H9 (cell line): ENCODE results near the gene NRXN3. TPM values are rescaled to one million over a fixed set of nuclear protein-coding genes. Genes with fewer than 3 reads are reported as not detected.

ENCODE experiments used
- DNase-seq: peaks from one replicate; pipeline ENCODE4 v3.0.0-alpha.2; 2017
- H2AFZ ChIP-seq: one replicate; pipeline ENCODE4 v1.6.1; 2013; ENCODE audit warnings: mild to moderate bottlenecking, low read length, control low read depth, moderate library complexity
- H2AK5ac ChIP-seq: 2 replicates; pipeline ENCODE4 v1.6.1; 2013; ENCODE audit warnings: low read length, control low read depth, mixed read lengths; ENCODE audit not compliant: insufficient read length
- H2BK120ac ChIP-seq: one replicate; pipeline ENCODE4 v1.6.1; 2013; ENCODE audit warnings: low read depth, mild to moderate bottlenecking, low read length, control low read depth, inconsistent platforms; ENCODE audit not compliant: poor library complexity, severe bottlenecking
- H2BK12ac ChIP-seq: 2 replicates; pipeline ENCODE4 v1.6.1; 2013; ENCODE audit warnings: low read length, control low read depth, mixed read lengths, low read depth; ENCODE audit not compliant: insufficient read length
- H2BK15ac ChIP-seq: 2 replicates; pipeline ENCODE4 v1.6.1; 2013; ENCODE audit warnings: low read depth, low read length, control low read depth
- H2BK20ac ChIP-seq: one replicate; pipeline ENCODE4 v1.6.1; 2013; ENCODE audit warnings: low read depth, mild to moderate bottlenecking, low read length, control low read depth, inconsistent platforms; ENCODE audit not compliant: poor library complexity, severe bottlenecking
- H2BK5ac ChIP-seq: 2 replicates; pipeline ENCODE4 v1.6.1; 2013; ENCODE audit warnings: low read length, control low read depth, mixed read lengths; ENCODE audit not compliant: insufficient read length
- H3K14ac ChIP-seq: 2 replicates; pipeline ENCODE4 v1.6.1; 2013; ENCODE audit warnings: low read length, control low read depth; ENCODE audit not compliant: insufficient read depth
- H3K18ac ChIP-seq: 2 replicates; pipeline ENCODE4 v1.6.1; 2013; ENCODE audit warnings: low read depth, mild to moderate bottlenecking, mixed read lengths, low read length, control low read depth; ENCODE audit not compliant: insufficient read length
- H3K23ac ChIP-seq: 2 replicates; pipeline ENCODE4 v1.6.1; 2013; ENCODE audit warnings: low read length, control low read depth, mixed read lengths, low read depth; ENCODE audit not compliant: insufficient read length
- H3K23me2 ChIP-seq: 2 replicates; pipeline ENCODE4 v1.6.1; 2013; ENCODE audit warnings: low read depth, mild to moderate bottlenecking, mixed read lengths, low read length, control low read depth; ENCODE audit not compliant: insufficient read length, poor library complexity, severe bottlenecking
- H3K27ac ChIP-seq: 2 replicates; pipeline ENCODE4 v1.5.1; 2013; ENCODE audit warnings: low read length, control low read depth, mixed read lengths, low read depth; ENCODE audit not compliant: insufficient read length
- H3K27me3 ChIP-seq: 2 replicates; pipeline ENCODE4 v1.6.1; 2013; ENCODE audit warnings: low read length, control low read depth, inconsistent platforms; ENCODE audit not compliant: insufficient read depth
- H3K4ac ChIP-seq: 2 replicates; pipeline ENCODE4 v1.6.1; 2013; ENCODE audit warnings: low read depth, mild to moderate bottlenecking, control low read depth, inconsistent platforms, low read length, moderate library complexity
- H3K4me1 ChIP-seq: 2 replicates; pipeline ENCODE4 v1.6.1; 2013; ENCODE audit warnings: low read length, control low read depth, inconsistent platforms; ENCODE audit not compliant: insufficient read depth
- H3K4me2 ChIP-seq: 2 replicates; pipeline ENCODE4 v1.6.1; 2013; ENCODE audit warnings: low read length, control low read depth, mixed read lengths; ENCODE audit not compliant: insufficient read length, insufficient read depth
- H3K56ac ChIP-seq: 2 replicates; pipeline ENCODE4 v1.6.1; 2013; ENCODE audit warnings: low read depth, mild to moderate bottlenecking, mixed read lengths, low read length, control low read depth; ENCODE audit not compliant: insufficient read length
- H3K79me1 ChIP-seq: 2 replicates; pipeline ENCODE4 v1.6.1; 2013; ENCODE audit warnings: low read depth, mild to moderate bottlenecking, moderate library complexity, low read length, control low read depth, inconsistent platforms; ENCODE audit not compliant: insufficient read depth, poor library complexity, severe bottlenecking
- H3K79me2 ChIP-seq: 2 replicates; pipeline ENCODE4 v1.6.1; 2013; ENCODE audit warnings: low read length, control low read depth, inconsistent platforms; ENCODE audit not compliant: insufficient read depth
- H3K9ac ChIP-seq: 2 replicates; pipeline ENCODE4 v1.6.1; 2013; ENCODE audit warnings: low read length, control low read depth, mixed read lengths; ENCODE audit not compliant: insufficient read length; ENCODE audit errors: extremely low read depth
- H3K9me3 ChIP-seq: one replicate; pipeline ENCODE4 v1.6.1; 2013; ENCODE audit warnings: low read depth, low read length, inconsistent platforms; ENCODE audit not compliant: control insufficient read depth
- H3T11ph ChIP-seq: one replicate; pipeline ENCODE4 v1.6.1; 2013; ENCODE audit warnings: mild to moderate bottlenecking, low read length, control low read depth, inconsistent platforms
- H4K20me1 ChIP-seq: one replicate; pipeline ENCODE4 v1.6.1; 2013; ENCODE audit not compliant: control insufficient read depth, insufficient read length, insufficient read depth
- H4K5ac ChIP-seq: 2 replicates; pipeline ENCODE4 v1.6.1; 2013; ENCODE audit warnings: low read depth, mild to moderate bottlenecking, mixed read lengths, low read length, control low read depth; ENCODE audit not compliant: insufficient read length
- H4K8ac ChIP-seq: replicated peaks from 2 replicates; pipeline ENCODE4 v1.6.1; 2013; ENCODE audit warnings: low read length, control low read depth, mixed read lengths, low read depth; ENCODE audit not compliant: insufficient read length
- H4K91ac ChIP-seq: 2 replicates; pipeline ENCODE4 v1.6.1; 2013; ENCODE audit warnings: low read depth, mild to moderate bottlenecking, moderate library complexity, mixed read lengths, low read length, control low read depth; ENCODE audit not compliant: insufficient read length
- H3K27ac Mint-ChIP-seq, 3 experiments: 2 replicates in 2 of 3; 3 replicates in 1 of 3; pipeline ENCODE4 v1.8.0; 2020 to 2021; ENCODE audit warnings: mixed read lengths in 3 of 3, mild to moderate bottlenecking in 1 of 3, moderate library complexity in 1 of 3
- H3K27me3 Mint-ChIP-seq: 2 replicates; pipeline ENCODE4 v1.8.0; 2021; ENCODE audit warnings: low read depth, mild to moderate bottlenecking, moderate library complexity, mixed read lengths
- H3K36me3 Mint-ChIP-seq, 3 experiments: 2 replicates in 2 of 3; 3 replicates in 1 of 3; pipeline ENCODE4 v1.8.0; 2020 to 2021; ENCODE audit warnings: low read depth in 3 of 3, mixed read lengths in 3 of 3; ENCODE audit not compliant: insufficient read depth in 1 of 3
- H3K4me1 Mint-ChIP-seq, 2 experiments: 2 replicates each; pipeline ENCODE4 v1.8.0; 2020; ENCODE audit warnings: mixed read lengths in 2 of 2
- H3K4me3 Mint-ChIP-seq, 2 experiments: 2 replicates in 1 of 2; 3 replicates in 1 of 2; pipeline ENCODE4 v1.8.0; 2020 to 2021; ENCODE audit warnings: mild to moderate bottlenecking in 2 of 2, mixed read lengths in 2 of 2, moderate library complexity in 1 of 2
- H3K9me3 Mint-ChIP-seq, 2 experiments: 2 replicates in 1 of 2; 3 replicates in 1 of 2; pipeline ENCODE4 v1.8.0; 2020; ENCODE audit warnings: mild to moderate bottlenecking in 2 of 2, mixed read lengths in 2 of 2, moderate library complexity in 1 of 2
- CTCF ChIP-seq: fragments of 200-600 bp; sonication (generic); conservative IDR thresholded peaks from 3 replicates; pipeline ENCODE4 v1.8.0; 2021; ENCODE audit warnings: antibody characterized with exemption, mild to moderate bottlenecking
- total RNA-seq: library from RNA; stranded (reverse); gene quantifications from 2 replicates; pipeline ENCODE4 v1.2.1, GENCODE V29; 2021

Gene NRXN3
- total RNA-seq, 1 experiment from 2014 or later: 1.8 TPM

GRCh38 chr14:79599239-79599638, 1429.1 kb downstream of the NRXN3 start:
- no peak overlapping the region for H4K5ac ChIP-seq
- no peak overlapping the region for H2BK5ac ChIP-seq
- no peak overlapping the region for H2BK12ac ChIP-seq
- no peak overlapping the region for H3T11ph ChIP-seq
- no peak overlapping the region for H2AFZ ChIP-seq
- H3K27me3 ChIP-seq: no peaks in the 10 kb centered on the region
- H3K23ac ChIP-seq: no peak overlapping the region
- TF ChIP-seq CTCF: no peak
- H3K4ac ChIP-seq: no peak overlapping the region
- no peaks in the 10 kb centered on the region for H3K23me2 ChIP-seq
- Mint-ChIP-seq H3K27me3 (no peaks in the 10 kb centered on the region), H3K4me1 (no peaks in the 10 kb centered on the region; a peak in 1 of 4 replicates), H3K9me3 (peaks cover 4 to 12% of the 10 kb centered on the region in 2 experiments; a peak in 4 of 5 replicates), H3K4me3 (no peak overlapping the region), H3K36me3 (peaks cover 6 to 11% (median 9%) of the 10 kb centered on the region in 3 experiments; a peak in 6 of 7 replicates), H3K27ac (no peak overlapping the region)
- H4K91ac ChIP-seq: no peak overlapping the region
- no peak overlapping the region for H2BK120ac ChIP-seq
- DNase-seq: no peak
- no peak overlapping the region for H3K4me2 ChIP-seq
- H3K79me2 ChIP-seq: no peaks in the 10 kb centered on the region
- no peak overlapping the region for H3K56ac ChIP-seq
- no peak overlapping the region for H4K8ac ChIP-seq
- H2BK15ac ChIP-seq: no peak overlapping the region
- H3K18ac ChIP-seq: no peak overlapping the region
- no peaks in the 10 kb centered on the region for H3K9me3 ChIP-seq
- no peak overlapping the region for H2AK5ac ChIP-seq
- no peaks in the 10 kb centered on the region for H3K4me1 ChIP-seq
- H3K9ac ChIP-seq: no peak overlapping the region
- H2BK20ac ChIP-seq: no peak overlapping the region
- H3K27ac ChIP-seq: no peak overlapping the region
- no peak overlapping the region for H3K14ac ChIP-seq
- no peaks in the 10 kb centered on the region for H3K79me1 ChIP-seq
- no peaks in the 10 kb centered on the region for H4K20me1 ChIP-seq
